Prostate gland (tissue), 2 donors: Measurements from ENCODE around the gene DUSP16. TPM values are rescaled to one million over a fixed set of nuclear protein-coding genes. Genes with fewer than 3 reads are reported as not detected.

Experiments
- DNase-seq: peaks from one replicate; pipeline ENCODE4 v3.0.0-alpha.2; 2019; ENCODE audit warnings: low spot score
- H3K27ac ChIP-seq, 2 donors: fragments of 200-600 bp; sonication (generic); 2 replicates each; pipeline ENCODE4 v1.5.1; 2017 to 2019
- H3K27me3 ChIP-seq: fragments of 200-600 bp; sonication (generic); replicated peaks from 2 replicates; pipeline ENCODE4 v1.5.1; 2019; ENCODE audit not compliant: insufficient read depth
- H3K36me3 ChIP-seq, 2 donors: fragments of 200-600 bp; sonication (generic); 1 replicate in 1 of 2; 2 replicates in 1 of 2; pipeline versions ENCODE4 v1.5.1 to v1.8.1; 2017 to 2019
- H3K4me1 ChIP-seq: fragments of 200-600 bp; sonication (generic); replicated peaks from 2 replicates; pipeline ENCODE4 v1.5.1; 2019
- H3K4me3 ChIP-seq, 2 donors: fragments of 200-600 bp; sonication (generic); 2 replicates each; pipeline ENCODE4 v1.5.1; 2017 to 2019
- H3K9me3 ChIP-seq: fragments of 200-600 bp; sonication (generic); 2 replicates; pipeline ENCODE4 v1.5.1; 2017
- CTCF ChIP-seq, 4 experiments: fragments of 200-600 bp in 2 of 4; fragments of 450-650 bp in 2 of 4; sonication (generic) in 2 of 4; IDR thresholded peaks; 1 replicate in 3 of 4; 2 replicates in 1 of 4; pipeline ENCODE4 v1.5.1; 2016 to 2019; ENCODE audit warnings: antibody characterized with exemption in 4 of 4, mild to moderate bottlenecking in 2 of 4, moderate library complexity in 2 of 4
- POLR2A ChIP-seq: fragments of 450-650 bp; IDR thresholded peaks from one replicate; pipeline ENCODE4 v1.6.1; 2016; ENCODE audit warnings: antibody characterized with exemption, mild to moderate bottlenecking
- POLR2AphosphoS5 ChIP-seq: sonication (generic); formaldehyde crosslinking; IDR thresholded peaks from one replicate; pipeline ENCODE4 v1.6.1; 2017; ENCODE audit warnings: antibody characterized with exemption
- WGBS: methylation state at CpG from one replicate; pipeline ENCODE4 v1.1.5; 2018; 5-methylcytosine and 5-hydroxymethylcytosine counted together
- intact Hi-C: fragments of 100-400 bp; cut with DNase I; formaldehyde crosslinking; loops from one replicate; pipeline ENCODE4 v1.14.2; 2022
- total RNA-seq, 2 donors: library from RNA; depleted of rRNA; stranded (reverse); fragments of >200 nt; gene quantifications; one replicate each; pipeline ENCODE4 v1.1.0, GENCODE V29; 2016

DUSP16 gene
- total RNA-seq, 2 donors from 2014 or later, result 60.8 to 87.0 TPM

- Histone ChIP-seq H3K27me3 (no peaks in the 10 kb centered on the region), H3K4me1 (peaks cover 17% of the 10 kb centered on the region), H3K4me3 (no peak overlapping the region), H3K9me3 (no peaks in the 10 kb centered on the region), H3K36me3 (no peaks in the 10 kb centered on the region), H3K27ac (no peak overlapping the region)
- intact Hi-C loops, result no loop called here
- no peak for DNase-seq
- TF ChIP-seq POLR2AphosphoS5 (no peak), POLR2A (no peak), CTCF (IDR thresholded peaks at IDR 0.05) (no peak)
- WGBS, result 96% methylated on average over 10 of the region's 10 CpGs
Measured at GRCh38 chr12:12447837-12448236, 114.8 kb downstream of the DUSP16 start.

DNA sequence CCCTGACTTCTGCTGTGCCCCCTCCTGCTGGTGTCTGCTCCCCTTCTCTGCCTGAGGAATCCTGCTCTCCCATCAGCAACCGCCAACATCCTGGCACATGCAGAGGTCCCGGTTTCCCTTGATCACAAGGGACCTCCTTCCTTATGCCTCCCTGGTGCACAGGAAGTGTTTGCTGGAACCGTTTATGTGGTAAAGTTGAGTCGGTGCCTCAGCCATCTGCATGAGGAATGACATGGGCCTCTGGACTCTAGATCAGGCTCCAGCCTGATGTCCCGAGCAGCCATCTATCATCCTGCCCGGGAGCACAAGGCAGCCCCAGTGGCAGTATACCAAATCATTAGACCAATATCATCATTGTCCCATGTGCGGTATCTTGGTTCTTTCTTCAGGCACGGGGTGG lies 115.4 kb downstream of the DUSP16 start:
- H3K4me1 ChIP-seq, result peaks cover 17% of the 10 kb centered on the region
- WGBS, result 79% methylated on average over 8 of the region's 8 CpGs
- no peaks in the 10 kb centered on the region for H3K9me3 ChIP-seq
- no peak for DNase-seq
- TF ChIP-seq POLR2A (no peak), CTCF (IDR thresholded peaks at IDR 0.05) (no peak), POLR2AphosphoS5 (no peak)
- intact Hi-C loops, result no loop called here
- no peak overlapping the region for H3K27ac ChIP-seq
- no peaks in the 10 kb centered on the region for H3K36me3 ChIP-seq
- no peak overlapping the region for H3K4me3 ChIP-seq
- no peaks in the 10 kb centered on the region for H3K27me3 ChIP-seq

- no peak for DNase-seq
- no peaks in the 10 kb centered on the region for H3K9me3 ChIP-seq
- H3K27ac ChIP-seq, result no peak overlapping the region
- 96% methylated on average over 3 of the region's 3 CpGs for WGBS
- H3K4me1 ChIP-seq, result peaks cover 17% of the 10 kb centered on the region
- H3K4me3 ChIP-seq, result no peak overlapping the region
- intact Hi-C loops, result no loop called here
- no peaks in the 10 kb centered on the region for H3K36me3 ChIP-seq
- no peaks in the 10 kb centered on the region for H3K27me3 ChIP-seq
- TF ChIP-seq CTCF (IDR thresholded peaks at IDR 0.05), result no peak
- TF ChIP-seq POLR2AphosphoS5, result no peak
- no peak for TF ChIP-seq POLR2A
Measured at GRCh38 chr12:12446786-12447185, 115.9 kb downstream of the DUSP16 start.

- no peaks in the 10 kb centered on the region for H3K9me3 ChIP-seq
Measured at GRCh38 chr12:12445882-12446181, 116.8 kb downstream of the DUSP16 start.

More at GRCh38 chr12:12445882-12446181, 116.8 kb downstream of the DUSP16 start:
- no peak for DNase-seq
- Histone ChIP-seq H3K4me1 (peaks cover 17% of the 10 kb centered on the region), H3K27me3 (no peaks in the 10 kb centered on the region), H3K27ac (no peak overlapping the region), H3K36me3 (no peaks in the 10 kb centered on the region), H3K4me3 (no peak overlapping the region)
- intact Hi-C loops, result no loop called here
- TF ChIP-seq POLR2A (no peak), CTCF (IDR thresholded peaks at IDR 0.05) (no peak)
- 73% methylated on average over 2 of the region's 2 CpGs for WGBS
